ENCODE data around the gene CTIF.

CTIF gene

GRCh38 chr18:48720655-48721025, 181.8 kb downstream of the CTIF start:
- Histone ChIP-seq H3K27me3 (ENCODE audit: insufficient read depth, poor library complexity, severe bottlenecking) (no peaks in the 10 kb centered on the region), H3K36me3 (ENCODE audit: low read depth) (no peaks in the 10 kb centered on the region), H3K27ac (ENCODE audit: poor library complexity, severe bottlenecking) (no peak overlapping the region), H3K9me3 (ENCODE audit: severe bottlenecking) (no peaks in the 10 kb centered on the region), H3K4me1 (ENCODE audit: insufficient read depth, poor library complexity, severe bottlenecking) (no peaks in the 10 kb centered on the region), H3K4me3 (ENCODE audit: severe bottlenecking) (no peak overlapping the region)
- DNase-seq (ENCODE audit: low spot score) (no peak), ATAC-seq (ENCODE audit: low read depth) (no peak)
- TF ChIP-seq, protein P1, sequence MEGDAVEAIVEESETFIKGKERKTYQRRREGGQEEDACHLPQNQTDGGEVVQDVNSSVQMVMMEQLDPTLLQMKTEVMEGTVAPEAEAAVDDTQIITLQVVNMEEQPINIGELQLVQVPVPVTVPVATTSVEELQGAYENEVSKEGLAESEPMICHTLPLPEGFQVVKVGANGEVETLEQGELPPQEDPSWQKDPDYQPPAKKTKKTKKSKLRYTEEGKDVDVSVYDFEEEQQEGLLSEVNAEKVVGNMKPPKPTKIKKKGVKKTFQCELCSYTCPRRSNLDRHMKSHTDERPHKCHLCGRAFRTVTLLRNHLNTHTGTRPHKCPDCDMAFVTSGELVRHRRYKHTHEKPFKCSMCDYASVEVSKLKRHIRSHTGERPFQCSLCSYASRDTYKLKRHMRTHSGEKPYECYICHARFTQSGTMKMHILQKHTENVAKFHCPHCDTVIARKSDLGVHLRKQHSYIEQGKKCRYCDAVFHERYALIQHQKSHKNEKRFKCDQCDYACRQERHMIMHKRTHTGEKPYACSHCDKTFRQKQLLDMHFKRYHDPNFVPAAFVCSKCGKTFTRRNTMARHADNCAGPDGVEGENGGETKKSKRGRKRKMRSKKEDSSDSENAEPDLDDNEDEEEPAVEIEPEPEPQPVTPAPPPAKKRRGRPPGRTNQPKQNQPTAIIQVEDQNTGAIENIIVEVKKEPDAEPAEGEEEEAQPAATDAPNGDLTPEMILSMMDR (IDR thresholded peaks at IDR 0.05; ENCODE audit: poor library complexity, severe bottlenecking), result no peak

DNA sequence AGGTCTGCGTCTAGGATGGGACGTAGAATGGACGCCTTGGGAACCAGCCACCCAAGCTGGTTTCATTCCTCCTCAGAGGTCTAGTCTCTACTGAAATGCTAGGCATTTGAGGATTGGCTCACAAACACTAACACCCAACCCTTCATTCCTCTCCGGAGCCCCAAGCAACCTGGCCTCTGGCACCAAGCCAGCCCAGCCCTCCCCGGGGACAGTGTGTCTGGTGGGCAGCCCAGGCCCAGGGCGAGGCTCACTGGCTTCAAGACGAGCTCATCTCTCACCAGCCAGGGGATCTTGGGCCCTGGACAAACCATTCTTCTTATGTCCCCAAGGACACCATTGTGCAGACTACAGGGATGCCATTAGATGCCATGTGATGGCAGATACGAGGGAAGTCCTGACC, 182.5 kb downstream of the CTIF start:
- no peak for ATAC-seq (ENCODE audit: low read depth)
- Histone ChIP-seq H3K4me3 (ENCODE audit: severe bottlenecking) (no peak overlapping the region), H3K4me1 (ENCODE audit: insufficient read depth, poor library complexity, severe bottlenecking) (no peaks in the 10 kb centered on the region), H3K36me3 (ENCODE audit: low read depth) (no peaks in the 10 kb centered on the region; the same call in 1 of the 2 replicates), H3K9me3 (ENCODE audit: severe bottlenecking) (no peaks in the 10 kb centered on the region), H3K27ac (ENCODE audit: poor library complexity, severe bottlenecking) (no peak overlapping the region), H3K27me3 (ENCODE audit: insufficient read depth, poor library complexity, severe bottlenecking) (no peaks in the 10 kb centered on the region)
- no peak for DNase-seq (ENCODE audit: low spot score)
- TF ChIP-seq, protein P1 (IDR thresholded peaks at IDR 0.05; ENCODE audit: poor library complexity, severe bottlenecking), result no peak

DNA sequence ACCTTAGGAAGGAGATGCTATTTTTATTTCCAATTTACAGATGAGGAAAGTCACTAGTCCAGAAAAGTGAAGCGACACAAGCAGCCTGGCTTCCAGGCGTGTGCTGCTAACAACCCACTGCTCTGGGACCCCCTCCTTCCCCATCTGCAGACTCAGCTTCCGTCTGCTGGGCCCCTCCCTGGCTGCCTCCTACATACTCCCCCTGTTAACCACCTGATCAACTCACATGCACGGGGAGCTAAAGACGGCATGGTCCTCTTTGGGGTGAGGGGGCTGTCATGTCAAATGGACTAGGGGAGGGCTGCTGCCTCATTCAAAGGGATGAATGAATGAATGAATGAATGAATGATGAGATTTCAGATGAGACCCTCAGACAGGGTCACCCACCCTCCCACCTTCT, 184.2 kb downstream of the CTIF start:
- Histone ChIP-seq H3K36me3 (ENCODE audit: low read depth) (no peaks in the 10 kb centered on the region; the same call in 1 of the 2 replicates), H3K27me3 (ENCODE audit: insufficient read depth, poor library complexity, severe bottlenecking) (no peaks in the 10 kb centered on the region), H3K27ac (ENCODE audit: poor library complexity, severe bottlenecking) (no peak overlapping the region), H3K4me1 (ENCODE audit: insufficient read depth, poor library complexity, severe bottlenecking) (no peaks in the 10 kb centered on the region), H3K4me3 (ENCODE audit: severe bottlenecking) (no peak overlapping the region), H3K9me3 (ENCODE audit: severe bottlenecking) (no peaks in the 10 kb centered on the region)
- no peak for ATAC-seq (ENCODE audit: low read depth)
- no peak for DNase-seq (ENCODE audit: low spot score)
- TF ChIP-seq, protein P1 (IDR thresholded peaks at IDR 0.05; ENCODE audit: poor library complexity, severe bottlenecking), result no peak

DNA sequence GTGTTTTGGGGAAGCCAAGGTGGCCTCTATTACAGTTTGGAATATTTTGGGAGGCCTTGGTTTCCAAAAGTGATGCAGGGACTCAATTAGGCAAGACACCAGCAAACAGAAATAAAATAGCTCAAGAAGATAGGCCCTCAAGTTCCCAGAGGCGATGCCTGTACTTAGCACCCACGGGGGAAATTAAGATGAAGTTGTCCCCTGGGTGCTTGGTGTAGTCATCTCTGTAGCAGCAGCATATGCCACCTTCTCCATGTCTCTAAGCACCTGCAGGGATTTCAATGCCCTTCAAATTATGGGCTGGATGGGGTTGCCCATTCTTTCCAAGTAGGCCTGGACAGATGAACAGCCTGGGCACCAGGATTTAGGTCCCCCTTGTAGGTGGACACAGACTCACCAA, 185.0 kb downstream of the CTIF start:
- TF ChIP-seq, protein P1 (IDR thresholded peaks at IDR 0.05; ENCODE audit: poor library complexity, severe bottlenecking), result no peak

DNA sequence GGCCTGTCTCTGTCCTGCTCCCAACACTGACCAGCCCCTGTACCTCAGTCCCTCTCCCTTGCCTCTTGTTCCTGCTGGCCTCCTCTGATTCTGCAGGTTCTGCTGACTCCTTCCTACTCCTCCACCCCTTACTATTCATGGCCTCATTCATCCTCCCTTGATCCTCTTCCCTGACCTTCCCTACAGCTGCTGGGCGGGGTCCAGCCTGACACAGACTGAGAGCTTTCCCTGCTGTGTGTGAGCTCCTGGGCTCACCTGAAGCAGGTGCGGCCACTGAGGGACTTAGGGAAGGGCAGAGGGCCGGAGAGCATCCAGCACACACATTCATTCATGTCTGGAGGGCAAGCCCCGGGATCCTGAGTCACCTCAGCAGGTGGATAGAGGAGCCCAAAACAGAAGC, 185.6 kb downstream of the CTIF start:
- Histone ChIP-seq H3K4me3 (ENCODE audit: severe bottlenecking) (no peak overlapping the region), H3K36me3 (ENCODE audit: low read depth) (no peaks in the 10 kb centered on the region; the same call in 1 of the 2 replicates), H3K9me3 (ENCODE audit: severe bottlenecking) (no peaks in the 10 kb centered on the region), H3K4me1 (ENCODE audit: insufficient read depth, poor library complexity, severe bottlenecking) (no peaks in the 10 kb centered on the region), H3K27me3 (ENCODE audit: insufficient read depth, poor library complexity, severe bottlenecking) (no peaks in the 10 kb centered on the region), H3K27ac (ENCODE audit: poor library complexity, severe bottlenecking) (no peak overlapping the region)
- TF ChIP-seq, protein P1 (IDR thresholded peaks at IDR 0.05; ENCODE audit: poor library complexity, severe bottlenecking), result no peak
- ATAC-seq (ENCODE audit: low read depth) (no peak), DNase-seq (ENCODE audit: low spot score) (no peak)

More for the DNA sequence above, 185.0 kb downstream of the CTIF start:
- Histone ChIP-seq H3K4me3 (ENCODE audit: severe bottlenecking) (no peak overlapping the region), H3K27ac (ENCODE audit: poor library complexity, severe bottlenecking) (no peak overlapping the region), H3K27me3 (ENCODE audit: insufficient read depth, poor library complexity, severe bottlenecking) (no peaks in the 10 kb centered on the region), H3K4me1 (ENCODE audit: insufficient read depth, poor library complexity, severe bottlenecking) (no peaks in the 10 kb centered on the region), H3K9me3 (ENCODE audit: severe bottlenecking) (no peaks in the 10 kb centered on the region), H3K36me3 (ENCODE audit: low read depth) (no peaks in the 10 kb centered on the region; the same call in 1 of the 2 replicates)
- no peak for ATAC-seq (ENCODE audit: low read depth)
- no peak for DNase-seq (ENCODE audit: low spot score)
